ENCODE data around the gene CPEB1. TPM values are rescaled to one million over a fixed set of nuclear protein-coding genes. Genes with fewer than 3 reads are reported as not detected.

CPEB1 gene
- total and polyA plus RNA-seq, 2 experiments from 2014 or later = 4.1 to 9.4 TPM

- TF ChIP-seq STAT1 (IDR thresholded peaks at IDR 0.05; ENCODE audit: unreplicated experiment) = no peak
- no peak for TF ChIP-seq REST (IDR thresholded peaks at IDR 0.05; ENCODE audit: unreplicated experiment)
- no peak for TF ChIP-seq ZNF114 (CRISPR knock-in tag; IDR thresholded peaks at IDR 0.05)
- TF ChIP-seq EZH2phosphoT487 (IDR thresholded peaks at IDR 0.05; ENCODE audit: unreplicated experiment) = no peak
- no peak for TF ChIP-seq ETS1 (IDR thresholded peaks at IDR 0.05)
- no peak for TF ChIP-seq EZH2 (IDR thresholded peaks at IDR 0.05; ENCODE audit: low read depth, unreplicated experiment)
- no peak for DNase-seq (ENCODE audit: low spot score)
- Histone ChIP-seq H3K4me3 (no peak overlapping the region), H2AFZ (no peak overlapping the region), H3K4me2 (no peak overlapping the region), H3K36me3 (ENCODE audit: insufficient read depth) (no peaks in the 10 kb centered on the region), H3K27me3 (ENCODE audit: insufficient read depth) (no peaks in the 10 kb centered on the region), H3K27ac (ENCODE audit: low read depth) (no peak overlapping the region), H3K79me2 (replicated peaks; ENCODE audit: insufficient read depth) (no peaks in the 10 kb centered on the region), H4K20me1 (replicated peaks; ENCODE audit: insufficient read depth) (no peaks in the 10 kb centered on the region), H3F3A (replicated peaks; ENCODE audit: low read depth) (no peaks in the 10 kb centered on the region), H3K4me1 (ENCODE audit: insufficient read depth) (peaks cover 21% of the 10 kb centered on the region), H3K9me2 (ENCODE audit: insufficient read depth) (no peaks in the 10 kb centered on the region)
- Mint-ChIP-seq H3K36me3 (ENCODE audit: low read depth) (no peaks in the 10 kb centered on the region), H3K4me3 (no peak overlapping the region), H3K27ac (no peak overlapping the region), H3K27me3 (ENCODE audit: insufficient read depth, low read depth, poor library complexity) (peaks cover 2% of the 10 kb centered on the region), H3K4me1 (peaks cover 19% of the 10 kb centered on the region), H3K9me3 (no peaks in the 10 kb centered on the region)
- ATAC-seq = no peak
Observed at GRCh38 chr15:82575335-82575734, 71.8 kb downstream of the CPEB1 start.

- peaks cover 22% of the 10 kb centered on the region for H3K4me1 Mint-ChIP-seq
- Histone ChIP-seq H3K27ac (ENCODE audit: low read depth) (no peak overlapping the region), H3K4me3 (no peak overlapping the region), H3K9me2 (ENCODE audit: insufficient read depth) (no peaks in the 10 kb centered on the region), H3F3A (replicated peaks; ENCODE audit: low read depth) (no peaks in the 10 kb centered on the region), H4K20me1 (replicated peaks; ENCODE audit: insufficient read depth) (no peaks in the 10 kb centered on the region), H3K4me2 (no peak overlapping the region), H3K79me2 (replicated peaks; ENCODE audit: insufficient read depth) (no peaks in the 10 kb centered on the region), H3K4me1 (ENCODE audit: insufficient read depth) (peaks cover 22% of the 10 kb centered on the region), H2AFZ (peak overlapping the region; percentile 98; the same call in 1 of the 2 replicates), H3K36me3 (ENCODE audit: insufficient read depth) (no peaks in the 10 kb centered on the region), H3K27me3 (ENCODE audit: insufficient read depth) (no peaks in the 10 kb centered on the region)
- no peak overlapping the region for H3K27ac Mint-ChIP-seq
- no peak for TF ChIP-seq ZNF114 (CRISPR knock-in tag; IDR thresholded peaks at IDR 0.05)
- no peak for TF ChIP-seq JUNB (IDR thresholded peaks at IDR 0.05; ENCODE audit: unreplicated experiment)
- no peak for TF ChIP-seq EZH2phosphoT487 (IDR thresholded peaks at IDR 0.05; ENCODE audit: unreplicated experiment)
- TF ChIP-seq CTCF (conservative IDR thresholded peaks at IDR 0.05; ENCODE audit: low read depth in 2 of 2) = no peak
- no peak for TF ChIP-seq EZH2 (IDR thresholded peaks at IDR 0.05; ENCODE audit: low read depth, unreplicated experiment)
- no peak for TF ChIP-seq ZNF462 (CRISPR knock-in tag; IDR thresholded peaks at IDR 0.05)
- H3K4me3 Mint-ChIP-seq = no peak overlapping the region; the same call in 2 of the 3 replicates
- DNase-seq (ENCODE audit: low spot score) (no peak), ATAC-seq (no peak)
- no peaks in the 10 kb centered on the region for H3K36me3 Mint-ChIP-seq (ENCODE audit: low read depth)
- no peaks in the 10 kb centered on the region for H3K9me3 Mint-ChIP-seq
- peaks cover 2% of the 10 kb centered on the region for H3K27me3 Mint-ChIP-seq (ENCODE audit: insufficient read depth, low read depth, poor library complexity)
Observed at GRCh38 chr15:82572986-82573385, 74.2 kb downstream of the CPEB1 start.
